Measurements from ENCODE around the gene KCNQ4. TPM values are rescaled to one million over a fixed set of nuclear protein-coding genes. Genes with fewer than 3 reads are reported as not detected.

KCNQ4 gene
- total RNA-seq, 4 donors from 2014 or later: 1.1 to 3.3 (median 2.4) TPM

DNA sequence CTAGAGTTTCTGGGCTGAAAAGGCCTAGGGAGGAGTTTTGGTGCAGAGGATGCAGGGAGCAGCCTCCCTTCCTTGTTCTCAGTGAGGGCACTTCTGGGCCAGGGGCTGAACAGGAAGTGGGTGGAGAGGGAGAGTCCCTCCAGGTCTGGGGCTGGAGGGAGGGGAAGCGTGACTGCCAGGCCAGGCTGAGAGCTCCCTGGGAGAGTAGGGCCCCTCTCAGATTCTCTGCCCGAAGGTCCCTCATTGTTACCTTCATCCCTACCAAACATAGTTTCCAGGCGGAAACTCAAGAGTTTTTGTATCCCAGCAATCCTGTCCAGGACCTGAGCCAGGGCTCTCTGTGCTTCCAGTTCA lies 41.8 kb downstream of the KCNQ4 start:
- Histone ChIP-seq H3K4me3 (no peak overlapping the region), H3K27me3 (no peaks in the 10 kb centered on the region), H3K36me3 (no peaks in the 10 kb centered on the region), H3K4me1 (no peaks in the 10 kb centered on the region), H3K9me3 (no peaks in the 10 kb centered on the region), H3K27ac (no peak overlapping the region)
- TF ChIP-seq POLR2A (IDR thresholded peaks at IDR 0.05): no peak
- TF ChIP-seq, protein P1, sequence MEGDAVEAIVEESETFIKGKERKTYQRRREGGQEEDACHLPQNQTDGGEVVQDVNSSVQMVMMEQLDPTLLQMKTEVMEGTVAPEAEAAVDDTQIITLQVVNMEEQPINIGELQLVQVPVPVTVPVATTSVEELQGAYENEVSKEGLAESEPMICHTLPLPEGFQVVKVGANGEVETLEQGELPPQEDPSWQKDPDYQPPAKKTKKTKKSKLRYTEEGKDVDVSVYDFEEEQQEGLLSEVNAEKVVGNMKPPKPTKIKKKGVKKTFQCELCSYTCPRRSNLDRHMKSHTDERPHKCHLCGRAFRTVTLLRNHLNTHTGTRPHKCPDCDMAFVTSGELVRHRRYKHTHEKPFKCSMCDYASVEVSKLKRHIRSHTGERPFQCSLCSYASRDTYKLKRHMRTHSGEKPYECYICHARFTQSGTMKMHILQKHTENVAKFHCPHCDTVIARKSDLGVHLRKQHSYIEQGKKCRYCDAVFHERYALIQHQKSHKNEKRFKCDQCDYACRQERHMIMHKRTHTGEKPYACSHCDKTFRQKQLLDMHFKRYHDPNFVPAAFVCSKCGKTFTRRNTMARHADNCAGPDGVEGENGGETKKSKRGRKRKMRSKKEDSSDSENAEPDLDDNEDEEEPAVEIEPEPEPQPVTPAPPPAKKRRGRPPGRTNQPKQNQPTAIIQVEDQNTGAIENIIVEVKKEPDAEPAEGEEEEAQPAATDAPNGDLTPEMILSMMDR (IDR thresholded peaks at IDR 0.05): no peak
- DNase-seq: no peak

DNA sequence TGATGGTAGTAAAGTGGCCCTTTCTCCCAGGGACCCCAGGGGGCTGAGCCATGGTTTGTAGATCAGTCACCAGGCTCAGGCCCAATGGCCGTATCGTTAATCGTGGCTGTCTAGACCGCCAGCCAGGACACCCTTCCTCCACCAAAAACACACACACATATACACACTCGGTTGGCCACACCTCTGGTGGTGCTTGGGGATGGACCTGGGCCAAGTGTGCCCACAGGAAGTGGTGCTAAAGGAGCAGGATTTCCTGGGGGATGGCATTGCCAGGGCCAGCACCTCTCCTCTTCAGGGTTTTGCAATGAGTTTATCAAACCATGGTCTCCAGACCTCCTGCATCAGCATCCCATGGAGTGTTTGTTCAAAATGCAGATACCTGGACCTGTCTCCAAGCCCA lies 42.4 kb downstream of the KCNQ4 start:
- DNase-seq: no peak
- no peaks in the 10 kb centered on the region for H3K27me3 ChIP-seq
- TF ChIP-seq, protein P1 (IDR thresholded peaks at IDR 0.05): no peak
- TF ChIP-seq POLR2A (IDR thresholded peaks at IDR 0.05): no peak
- no peak overlapping the region for H3K27ac ChIP-seq
- H3K4me3 ChIP-seq: no peak overlapping the region
- no peaks in the 10 kb centered on the region for H3K36me3 ChIP-seq
- no peaks in the 10 kb centered on the region for H3K4me1 ChIP-seq
- no peaks in the 10 kb centered on the region for H3K9me3 ChIP-seq

DNA sequence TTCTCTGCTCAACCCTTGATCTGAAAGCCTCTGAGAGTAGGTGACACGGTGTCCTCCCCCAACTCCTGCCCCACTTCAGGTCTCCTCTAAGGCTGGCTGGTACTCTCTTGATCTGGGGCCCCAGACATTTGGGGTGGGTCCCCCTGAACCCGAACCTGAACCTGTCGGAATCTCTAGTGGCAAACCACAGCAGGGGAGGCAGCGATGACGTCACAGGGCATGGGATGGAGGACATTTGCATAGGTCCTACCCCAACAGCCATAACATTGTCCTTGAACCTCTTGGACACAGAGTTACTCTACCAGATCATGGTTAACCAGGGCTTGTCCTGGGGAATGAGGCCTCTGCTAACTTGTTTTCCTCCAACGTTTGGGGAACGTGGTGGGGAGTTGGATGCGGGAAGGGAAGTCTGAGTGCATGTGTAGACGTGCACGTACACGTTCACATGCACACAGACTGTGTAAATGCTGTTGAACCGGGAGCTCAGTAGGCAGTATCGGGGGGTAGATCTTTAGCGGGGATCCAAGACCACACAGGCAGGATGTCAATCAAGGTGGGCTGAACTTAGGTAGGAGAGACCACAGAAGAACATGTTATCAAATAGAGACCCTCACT lies 46.2 kb downstream of the KCNQ4 start:
- TF ChIP-seq, protein P1 (IDR thresholded peaks at IDR 0.05): no peak
- TF ChIP-seq POLR2A (IDR thresholded peaks at IDR 0.05): no peak
- Histone ChIP-seq H3K4me3 (no peak overlapping the region), H3K4me1 (no peaks in the 10 kb centered on the region), H3K27me3 (no peaks in the 10 kb centered on the region), H3K27ac (no peak overlapping the region), H3K36me3 (no peaks in the 10 kb centered on the region), H3K9me3 (no peaks in the 10 kb centered on the region)
- DNase-seq: no peak

DNA sequence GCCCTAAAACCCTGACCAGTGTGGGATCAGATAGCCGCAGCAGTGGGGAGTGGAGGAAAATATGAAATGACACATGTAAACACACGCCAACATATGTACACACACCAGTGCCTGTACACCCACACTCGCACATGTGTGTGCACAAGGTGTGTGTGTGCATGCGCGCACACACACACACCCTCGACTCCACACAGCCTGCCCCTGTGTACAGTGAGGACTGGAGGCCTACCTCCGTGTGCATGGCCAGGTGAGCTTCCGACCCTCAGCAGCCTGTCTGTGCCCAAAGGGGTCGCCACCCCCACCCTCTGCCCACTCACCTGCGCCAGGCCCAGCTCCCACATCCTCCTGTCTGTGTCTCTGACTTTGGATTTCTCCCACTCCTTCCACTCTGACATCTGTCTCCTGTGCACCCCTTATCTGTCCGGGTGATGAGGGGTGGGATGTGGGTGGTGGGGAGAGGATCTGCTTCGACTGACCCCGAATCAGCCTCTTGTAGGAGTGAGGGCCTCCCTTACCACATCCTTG lies 46.9 kb downstream of the KCNQ4 start:
- no peaks in the 10 kb centered on the region for H3K4me1 ChIP-seq
- TF ChIP-seq, protein P1 (IDR thresholded peaks at IDR 0.05): no peak
- TF ChIP-seq POLR2A (IDR thresholded peaks at IDR 0.05): no peak
- H3K36me3 ChIP-seq: no peaks in the 10 kb centered on the region
- no peak overlapping the region for H3K27ac ChIP-seq
- DNase-seq: no peak
- H3K9me3 ChIP-seq: no peaks in the 10 kb centered on the region
- H3K27me3 ChIP-seq: no peaks in the 10 kb centered on the region
- H3K4me3 ChIP-seq: no peak overlapping the region

DNA sequence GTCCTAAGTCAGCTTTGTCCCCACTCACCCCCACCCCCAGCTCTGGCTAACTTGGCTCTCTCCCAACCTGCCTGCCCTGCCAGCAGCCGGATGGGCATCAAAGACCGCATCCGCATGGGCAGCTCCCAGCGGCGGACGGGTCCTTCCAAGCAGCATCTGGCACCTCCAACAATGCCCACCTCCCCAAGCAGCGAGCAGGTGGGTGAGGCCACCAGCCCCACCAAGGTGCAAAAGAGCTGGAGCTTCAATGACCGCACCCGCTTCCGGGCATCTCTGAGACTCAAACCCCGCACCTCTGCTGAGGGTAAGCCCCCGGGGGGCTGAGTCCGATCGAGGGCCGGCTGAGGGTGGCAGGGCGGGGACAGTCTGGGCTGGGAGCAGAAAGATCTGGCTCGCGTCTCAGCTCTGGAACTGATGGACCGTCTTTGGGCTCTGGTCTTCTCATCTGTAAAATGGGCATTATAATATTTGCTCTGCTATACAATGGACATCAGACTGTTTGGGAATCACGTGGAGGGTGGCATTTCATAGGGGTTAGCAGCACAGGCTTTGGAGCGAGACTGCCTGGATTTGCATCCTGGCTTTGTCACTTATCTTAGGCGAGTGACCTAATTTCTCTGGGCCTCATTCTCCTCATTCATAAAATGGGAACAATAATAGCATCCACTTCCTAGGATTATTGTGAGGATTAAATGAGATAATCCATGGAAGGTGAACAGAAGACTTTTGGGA lies 47.6 kb downstream of the KCNQ4 start:
- no peaks in the 10 kb centered on the region for H3K27me3 ChIP-seq
- H3K27ac ChIP-seq: no peak overlapping the region
- TF ChIP-seq, protein P1 (IDR thresholded peaks at IDR 0.05): no peak
- no peaks in the 10 kb centered on the region for H3K4me1 ChIP-seq
- no peak for DNase-seq
- no peaks in the 10 kb centered on the region for H3K36me3 ChIP-seq
- H3K9me3 ChIP-seq: no peaks in the 10 kb centered on the region
- no peak overlapping the region for H3K4me3 ChIP-seq
